MCF 10A (cell line): Measurements from ENCODE around the gene RAB11FIP5. TPM values are rescaled to one million over a fixed set of nuclear protein-coding genes. Genes with fewer than 3 reads are reported as not detected.
"Not testable (repeated sequence)": the region's sequence is repeated elsewhere in the genome, so short reads cannot be mapped to it uniquely, and the experiment has no call there.

Experiments
- BruUV-seq: library from RNA; stranded (reverse); fragments of 400-500 nt; replicated peaks from 2 replicates; lab custom pipeline; 2021; lab: Mats Ljungman, UMichigan
- CTCF ChIA-PET: fragments of 300-600 bp; sonication (Branson Sonifier 250); formaldehyde crosslinking; extraction: SDS; loops from one replicate; lab custom pipeline; 2021; ENCODE audit warnings: antibody characterized with exemption, inconsistent platforms; lab: Yijun Ruan, JAX
- POLR2A ChIA-PET: fragments of 300-600, 350-650 bp; sonication (Branson Sonifier 250); formaldehyde crosslinking; extraction: SDS; loops from one replicate; lab custom pipeline; 2020; ENCODE audit warnings: antibody characterized with exemption, inconsistent platforms; lab: Yijun Ruan, JAX
- DNase-seq: peaks from one replicate; pipeline ENCODE4 v3.0.0-alpha.2; 2018; ENCODE audit not compliant: unreplicated experiment
- H3K27ac Mint-ChIP-seq: one replicate; pipeline ENCODE4 v1.8.0; 2022; ENCODE audit warnings: mild to moderate bottlenecking, low read depth, mixed read lengths; ENCODE audit not compliant: unreplicated experiment
- H3K27me3 Mint-ChIP-seq: one replicate; pipeline ENCODE4 v1.8.0; 2022; ENCODE audit warnings: mixed read lengths; ENCODE audit not compliant: insufficient read depth, unreplicated experiment
- H3K36me3 Mint-ChIP-seq: one replicate; pipeline ENCODE4 v1.8.0; 2022; ENCODE audit warnings: mild to moderate bottlenecking, moderate library complexity, mixed read lengths; ENCODE audit not compliant: insufficient read depth, unreplicated experiment
- H3K4me1 Mint-ChIP-seq: one replicate; pipeline ENCODE4 v1.8.0; 2022; ENCODE audit warnings: mixed read lengths; ENCODE audit not compliant: insufficient read depth, unreplicated experiment
- H3K4me3 Mint-ChIP-seq: one replicate; pipeline ENCODE4 v1.8.0; 2022; ENCODE audit warnings: mild to moderate bottlenecking, moderate library complexity, mixed read lengths; ENCODE audit not compliant: unreplicated experiment
- H3K9me3 Mint-ChIP-seq: one replicate; pipeline ENCODE4 v1.8.0; 2022; ENCODE audit warnings: mixed read lengths; ENCODE audit not compliant: unreplicated experiment
- CTCF ChIP-seq: fragments of 200-600 bp; IDR thresholded peaks from one replicate; pipeline ENCODE4 v1.8.0; 2022; ENCODE audit warnings: antibody characterized with exemption, mild to moderate bottlenecking; ENCODE audit not compliant: unreplicated experiment
- intact Hi-C: fragments of 100-400 bp; cut with micrococcal nuclease; formaldehyde crosslinking; loops from 2 replicates; pipeline ENCODE4 v1.14.1; 2022
- total RNA-seq: library from RNA; stranded (reverse); gene quantifications from 2 replicates; pipeline ENCODE4 v1.2.3, GENCODE V29; 2022

The RAB11FIP5 gene
- total RNA-seq, 1 experiment from 2014 or later: 36.9 TPM

- intact Hi-C loops: no loop called here
- no peak overlapping the region for H3K4me3 Mint-ChIP-seq
- no peak overlapping the region for H3K27ac Mint-ChIP-seq
- ChIA-PET POLR2A (no interaction called here), CTCF (interaction anchor here (0.6 to 1.1 kb wide), 2 partner anchors 111 to 1367 kb away, joined by 3 to 4 read pairs; no protein-coding TSS in a partner anchor)
- no TSS peak for BruUV-seq
- DNase-seq: no peak
- no peaks in the 10 kb centered on the region for H3K9me3 Mint-ChIP-seq
- H3K27me3 Mint-ChIP-seq: no peaks in the 10 kb centered on the region
- peaks cover 49% of the 10 kb centered on the region for H3K4me1 Mint-ChIP-seq
- TF ChIP-seq CTCF: no peak
- peaks cover 8% of the 10 kb centered on the region for H3K36me3 Mint-ChIP-seq
Observed at GRCh38 chr2:73067043-73067442, 45.7 kb downstream of the RAB11FIP5 start.

GRCh38 chr2:73065070-73065469, 47.7 kb downstream of the RAB11FIP5 start:
- BruUV-seq, H3K27ac Mint-ChIP-seq, H3K36me3 Mint-ChIP-seq, H3K27me3 Mint-ChIP-seq, intact Hi-C loops, H3K9me3 Mint-ChIP-seq, DNase-seq, H3K4me3 Mint-ChIP-seq: not testable (repeated sequence)
- POLR2A ChIA-PET: interaction anchor here (0.7 to 0.9 kb wide), 4 partner anchors 47 to 119 kb away, joined by 3 to 5 read pairs (median 3); partner anchors contain the start of gene RAB11FIP5
- CTCF ChIA-PET: interaction anchor here (0.6 to 1.3 kb wide), 8 partner anchors 20 to 1945 kb away, joined by 3 to 9 read pairs (median 3); no protein-coding TSS in a partner anchor
- peaks cover 42% of the 10 kb centered on the region for H3K4me1 Mint-ChIP-seq

- H3K27me3 Mint-ChIP-seq: no peaks in the 10 kb centered on the region
- H3K36me3 Mint-ChIP-seq: no peaks in the 10 kb centered on the region
- intact Hi-C loops: no loop called here
- H3K27ac Mint-ChIP-seq: peak overlapping the region; percentile 94
- DNase-seq: peak; percentile 82
- no peaks in the 10 kb centered on the region for H3K9me3 Mint-ChIP-seq
- ChIA-PET POLR2A (interaction anchor here (0.6 to 1.3 kb wide), 8 partner anchors 9 to 1995 kb away, joined by 3 to 5 read pairs (median 4); partner anchors contain the start of gene RAB11FIP5), CTCF (interaction anchor here (0.6 to 1.3 kb wide), 9 partner anchors 21 to 1944 kb away, joined by 3 to 9 read pairs (median 3); no protein-coding TSS in a partner anchor)
- peak overlapping the region; percentile 2 for H3K4me3 Mint-ChIP-seq
- H3K4me1 Mint-ChIP-seq: peaks cover 33% of the 10 kb centered on the region
- BruUV-seq: no TSS peak
- no peak for TF ChIP-seq CTCF
Observed at GRCh38 chr2:73063909-73064875, 48.6 kb downstream of the RAB11FIP5 start.

- POLR2A ChIA-PET: interaction anchor here (0.8 to 1.3 kb wide), 4 partner anchors 9 to 72 kb away, joined by 3 to 4 read pairs (median 4); partner anchors contain the start of gene RAB11FIP5
Observed at GRCh38 chr2:73063472-73063871, 49.3 kb downstream of the RAB11FIP5 start.

More at GRCh38 chr2:73063472-73063871, 49.3 kb downstream of the RAB11FIP5 start:
- Mint-ChIP-seq H3K27me3 (no peaks in the 10 kb centered on the region), H3K9me3 (no peaks in the 10 kb centered on the region), H3K4me3 (peak overlapping the region; percentile 2), H3K27ac (peak overlapping the region; percentile 94), H3K36me3 (no peaks in the 10 kb centered on the region), H3K4me1 (peaks cover 26% of the 10 kb centered on the region)
- DNase-seq: no peak
- no TSS peak for BruUV-seq
- TF ChIP-seq CTCF: no peak
- intact Hi-C loops: no loop called here
- CTCF ChIA-PET: interaction anchor here (1.0 kb wide), 1 partner anchor 25 kb away, joined by 3 read pairs; no protein-coding TSS in a partner anchor
